Fibroblast of skin of scalp (primary cell): ENCODE results near the gene HIP1.
"Not testable (repeated sequence)": the region's sequence is repeated elsewhere in the genome, so short reads cannot be mapped to it uniquely, and the experiment has no call there.

Experiments used
- DNase-seq: peaks from one replicate; pipeline ENCODE4 v3.0.0-alpha.2; 2013

Gene HIP1

GRCh38 chr7:75639071-75639885 is 99.5 kb downstream of the HIP1 start:
- DNase-seq: peak; percentile 55

DNA sequence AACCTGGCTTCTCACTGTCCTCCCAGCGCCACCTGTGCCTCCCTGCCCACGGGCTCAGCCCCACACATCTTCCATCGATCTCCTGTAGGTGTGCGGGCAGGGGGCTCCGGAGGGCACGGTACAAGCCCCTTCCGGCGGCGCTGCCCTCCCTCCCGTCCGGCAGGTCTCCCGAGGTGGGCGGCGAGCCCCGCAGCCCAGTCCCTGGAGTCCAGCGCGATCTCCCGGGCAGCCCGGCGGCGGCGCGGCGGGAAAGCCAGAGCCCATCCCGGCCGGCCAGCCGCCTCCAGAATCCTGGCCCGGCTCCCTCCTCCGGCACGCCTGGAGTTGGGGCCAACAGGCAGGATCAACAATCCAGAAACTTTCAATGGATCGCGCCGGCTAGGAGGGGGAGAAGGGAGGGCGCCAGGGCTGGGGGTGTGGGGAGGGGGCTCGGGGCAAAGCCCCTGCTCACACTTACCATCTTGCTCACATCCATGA is 100.1 kb downstream of the HIP1 start:
- DNase-seq: peak; percentile 49

GRCh38 chr7:75637854-75638593 is 100.7 kb downstream of the HIP1 start:
- no peak for DNase-seq

GRCh38 chr7:75635036-75635435 is 103.7 kb downstream of the HIP1 start:
- no peak for DNase-seq

DNA sequence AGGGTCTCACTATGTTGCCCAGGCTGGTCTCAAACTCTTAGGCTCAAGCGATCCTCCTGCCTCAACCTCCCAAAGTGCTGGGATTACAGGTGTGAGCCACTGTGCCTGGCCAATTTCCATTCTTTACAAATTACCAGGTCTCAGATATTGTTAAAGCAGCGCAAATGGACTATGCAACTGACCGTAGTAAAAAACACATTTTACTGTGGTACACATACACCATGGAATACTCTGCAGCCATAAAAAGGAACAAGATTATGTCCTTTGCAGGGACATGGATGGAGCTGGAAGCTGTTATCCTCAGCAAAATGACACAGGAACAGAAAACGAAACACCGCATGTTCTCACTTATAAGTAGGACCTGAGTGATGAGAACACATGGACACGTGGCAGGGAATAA is 106.2 kb downstream of the HIP1 start:
- DNase-seq: not testable (repeated sequence)

- DNase-seq: no peak
Measured at GRCh38 chr7:75631711-75632110, 107.0 kb downstream of the HIP1 start.

DNA sequence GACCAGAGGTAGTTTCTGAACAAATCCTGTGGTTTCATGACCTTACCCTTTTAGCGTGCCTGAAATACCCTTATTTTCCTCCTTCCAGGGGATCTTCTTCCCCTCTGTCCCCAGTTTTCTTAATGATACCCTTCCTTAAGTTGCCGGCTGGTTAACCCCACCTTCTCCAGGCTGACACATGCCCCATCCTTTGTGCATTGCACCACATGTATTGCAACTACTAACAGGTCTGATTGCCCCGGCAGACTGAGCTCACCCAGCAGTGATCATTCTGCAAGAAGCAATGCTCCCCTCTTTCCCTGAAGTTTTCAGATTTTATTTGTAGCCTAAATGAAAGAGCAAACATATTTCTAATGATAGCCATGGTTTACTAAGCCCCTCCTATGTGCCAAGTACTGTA is 108.2 kb downstream of the HIP1 start:
- no peak for DNase-seq

DNA sequence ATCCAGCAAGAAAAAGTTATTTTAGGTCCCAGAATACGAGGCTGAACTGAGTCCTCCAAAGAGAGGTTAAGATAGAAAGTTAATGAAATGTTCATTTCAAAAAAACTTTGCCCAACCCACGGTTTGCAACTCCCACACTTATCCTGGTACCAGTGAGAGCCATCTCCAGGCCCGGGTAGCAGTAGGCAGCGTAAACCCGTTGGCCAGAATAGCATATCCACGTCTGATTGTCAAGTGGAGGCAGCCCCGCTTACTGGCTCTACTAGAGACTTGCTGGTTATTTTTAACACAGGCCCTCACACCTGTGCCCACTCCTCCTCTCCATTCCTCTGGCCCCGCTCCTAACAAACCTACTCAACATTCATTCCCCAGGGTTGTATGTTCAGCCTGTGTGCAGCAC is 109.7 kb downstream of the HIP1 start:
- DNase-seq: no peak

DNA sequence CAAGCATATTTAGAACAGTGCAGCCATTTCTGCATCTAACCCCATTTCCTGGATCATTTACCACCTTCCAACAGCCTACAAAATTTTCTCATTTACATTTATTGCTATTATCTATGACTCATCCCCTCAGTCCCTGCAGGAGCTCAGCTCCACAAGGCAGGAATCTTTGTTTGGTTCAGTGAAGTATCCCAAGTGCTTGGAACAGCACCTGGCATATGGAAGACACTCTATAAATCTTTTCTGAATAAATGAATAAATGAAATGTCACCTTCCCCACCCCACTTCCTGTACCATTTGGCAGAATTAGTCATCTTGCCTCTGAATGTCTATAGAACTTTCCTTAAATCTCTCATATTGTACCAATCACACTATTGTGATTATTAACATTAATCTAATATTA is 110.7 kb downstream of the HIP1 start:
- DNase-seq: no peak

- no peak for DNase-seq
Measured at GRCh38 chr7:75626954-75627353, 111.8 kb downstream of the HIP1 start.

- DNase-seq: no peak
Measured at GRCh38 chr7:75625868-75626267, 112.9 kb downstream of the HIP1 start.

DNA sequence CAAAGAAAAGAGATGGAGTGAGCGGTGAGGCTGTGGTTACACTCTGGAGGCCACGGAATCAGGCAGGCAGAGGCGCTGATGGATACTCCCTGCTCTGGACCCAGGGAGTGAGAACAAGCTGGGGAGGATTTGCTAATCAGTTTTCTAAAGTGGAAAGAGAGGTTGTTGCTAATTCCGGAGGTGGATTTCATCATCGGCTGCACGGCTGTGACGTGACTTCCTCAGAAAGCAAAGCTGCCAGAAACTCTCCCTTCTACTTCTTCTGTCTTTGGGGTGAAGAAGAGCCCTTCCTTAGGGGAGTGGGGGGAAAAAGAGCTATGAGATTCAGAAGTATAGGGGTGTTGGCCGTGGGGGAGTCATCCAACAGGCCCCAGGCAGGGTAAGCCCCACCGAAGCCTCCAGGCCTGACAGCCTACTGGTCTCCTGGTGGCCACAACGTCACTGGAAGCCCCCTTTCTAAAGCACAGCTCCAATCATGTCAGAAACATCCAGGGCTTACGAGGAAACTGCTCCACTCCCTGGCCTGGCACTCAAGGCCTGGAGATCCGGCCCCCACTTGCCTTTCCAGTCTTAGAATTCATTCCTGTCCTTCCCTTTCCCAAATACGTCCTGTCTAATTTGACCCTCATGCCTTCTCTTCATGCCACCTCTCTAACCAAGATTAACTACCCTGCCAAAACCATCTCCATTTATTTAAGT is 114.5 kb downstream of the HIP1 start:
- peak; percentile 63 for DNase-seq

- DNase-seq: peak; percentile 41
Measured at GRCh38 chr7:75623390-75624133, 115.2 kb downstream of the HIP1 start.

- no peak for DNase-seq
Measured at GRCh38 chr7:75621124-75621523, 117.6 kb downstream of the HIP1 start.

- no peak for DNase-seq
Measured at GRCh38 chr7:75619636-75620035, 119.1 kb downstream of the HIP1 start.

DNA sequence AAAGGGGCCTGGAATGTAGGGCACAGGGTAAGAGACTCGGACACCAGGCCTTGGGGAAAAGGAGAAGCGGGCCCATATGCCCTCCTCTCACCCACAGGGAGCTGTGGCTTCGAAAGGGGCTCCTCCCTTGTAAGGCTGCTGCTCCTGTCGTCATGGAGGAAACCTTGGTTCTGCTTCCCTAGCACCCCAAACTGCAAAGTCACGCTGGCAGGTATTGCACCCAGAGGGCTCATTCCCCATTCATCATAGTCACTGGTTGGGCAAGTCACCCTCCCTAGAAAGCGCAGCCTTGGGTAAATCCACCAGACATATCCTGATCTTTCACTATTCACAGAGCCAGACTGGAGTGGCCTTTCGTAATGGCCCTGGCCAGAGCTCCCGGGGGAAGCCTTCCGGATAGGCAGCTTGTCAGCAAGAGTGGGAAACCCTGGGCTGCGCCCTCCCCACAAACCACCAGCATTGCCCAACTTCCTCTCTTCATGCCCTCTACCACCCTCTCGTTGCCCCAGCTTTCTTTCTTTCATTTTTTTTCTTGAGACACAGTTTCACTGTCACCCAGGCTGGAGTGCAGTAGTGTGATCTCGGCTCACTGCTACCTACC is 121.0 kb downstream of the HIP1 start:
- DNase-seq: no peak

DNA sequence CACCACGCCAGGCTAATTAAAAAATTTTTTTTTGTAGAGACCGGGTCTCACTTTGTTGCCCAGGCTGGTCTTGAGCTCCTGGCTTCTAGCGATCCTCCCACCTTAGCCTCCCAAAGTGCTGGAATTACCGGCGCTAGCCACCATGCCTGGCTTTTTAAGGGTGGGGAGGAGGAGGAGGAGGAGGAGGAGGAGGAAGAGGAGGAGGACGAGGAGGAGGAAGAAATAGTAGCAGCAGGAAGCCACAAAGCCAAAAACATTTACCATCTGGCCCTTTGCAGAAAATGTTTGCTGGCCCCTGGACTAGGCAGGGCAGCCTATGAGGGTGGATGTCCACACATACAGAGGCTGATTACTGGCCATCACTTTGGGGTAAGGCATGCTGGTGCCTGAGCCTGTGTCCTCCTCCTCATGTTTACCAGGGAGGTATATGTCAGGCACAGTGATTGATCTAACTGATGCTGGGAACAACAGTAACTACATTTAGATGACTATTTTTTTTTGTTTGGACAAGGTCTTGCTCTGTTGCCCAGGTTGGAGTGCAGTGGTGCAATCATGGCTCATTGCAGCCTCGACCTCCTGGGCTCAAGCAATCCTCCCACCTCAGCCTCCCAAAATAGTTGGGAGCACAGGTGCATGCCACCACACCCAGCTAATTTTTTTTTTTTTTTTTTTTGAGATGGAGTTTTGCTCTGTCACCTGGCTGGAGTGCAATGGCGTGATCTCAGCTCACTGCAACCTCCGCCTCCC is 122.1 kb downstream of the HIP1 start:
- no peak for DNase-seq

- DNase-seq: no peak
Measured at GRCh38 chr7:75614401-75614800, 124.3 kb downstream of the HIP1 start.

- DNase-seq: no peak
Measured at GRCh38 chr7:75613351-75613750, 125.4 kb downstream of the HIP1 start.

GRCh38 chr7:75611557-75612178 is 127.1 kb downstream of the HIP1 start:
- DNase-seq: no peak

DNA sequence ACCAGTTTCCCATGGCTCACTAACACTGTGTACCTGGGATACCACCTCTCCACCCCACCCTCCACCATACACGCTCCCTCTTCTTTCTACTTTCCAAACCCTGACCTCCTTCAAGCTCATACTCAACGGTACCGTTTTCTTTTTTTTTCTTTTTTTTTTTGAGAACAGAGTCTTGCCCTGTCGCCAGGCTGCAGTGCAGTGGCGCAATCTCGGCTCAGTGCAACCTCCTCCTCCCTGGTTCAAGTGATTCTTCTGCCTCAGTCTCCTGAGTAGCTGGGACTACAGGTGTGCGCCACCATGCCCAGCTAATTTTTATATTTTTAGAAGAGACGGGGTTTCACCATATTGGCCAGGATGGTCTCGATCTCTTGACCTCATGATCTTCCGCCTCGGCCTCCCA is 129.3 kb downstream of the HIP1 start:
- DNase-seq: not testable (repeated sequence)
